Measurements from ENCODE around the gene P2RX7. TPM values are rescaled to one million over a fixed set of nuclear protein-coding genes. Genes with fewer than 3 reads are reported as not detected.

Gene P2RX7
- total RNA-seq, 1 experiment from 2014 or later, result 0.55 TPM

DNA sequence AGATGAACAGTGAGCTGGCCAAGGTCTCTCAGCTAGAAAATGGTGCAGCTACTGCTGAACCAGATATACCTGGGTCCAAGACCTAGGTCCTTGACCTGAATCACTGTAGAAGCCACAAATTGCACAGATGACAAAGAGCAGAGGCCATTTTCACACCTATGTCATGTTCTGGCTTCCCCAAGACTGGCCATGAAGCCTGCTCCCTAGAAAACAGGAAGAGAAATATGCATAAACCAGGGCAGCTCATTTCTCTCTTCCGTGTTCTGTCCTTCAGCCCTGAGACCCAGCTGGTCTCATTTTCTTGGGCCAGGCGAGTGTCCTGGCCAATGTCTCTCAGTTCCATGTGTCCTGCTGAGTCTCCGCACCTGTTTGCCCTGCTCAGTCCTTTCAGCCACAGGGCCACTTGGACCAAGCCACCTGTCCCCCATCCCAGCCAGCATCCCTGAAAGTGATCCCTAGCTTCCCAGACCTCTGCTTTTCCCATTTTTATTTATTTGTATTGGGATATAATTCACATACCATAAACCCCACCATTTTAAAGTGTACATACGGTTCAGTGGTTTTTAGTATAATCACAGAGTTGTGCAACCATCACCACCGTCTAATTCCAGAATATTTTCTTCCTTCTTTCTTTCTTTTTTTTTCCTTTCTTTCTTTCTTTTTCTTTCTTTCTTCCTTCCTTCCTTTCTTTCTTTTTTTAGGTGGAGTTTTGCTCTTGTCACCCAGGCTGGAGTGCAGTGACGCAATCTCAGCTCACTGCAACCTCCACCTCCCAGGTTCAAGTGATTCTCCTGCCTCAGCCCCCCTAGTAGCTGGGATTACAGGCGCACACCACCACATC, 27.0 kb downstream of the P2RX7 start:
- peaks cover 9% of the 10 kb centered on the region for H3K27me3 Mint-ChIP-seq (ENCODE audit: low read depth)
- TF ChIP-seq NFE2L1 (CRISPR knock-in tag; IDR thresholded peaks at IDR 0.05) (no peak), ZNF281 (CRISPR knock-in tag; IDR thresholded peaks at IDR 0.05) (no peak), SMAD4 (CRISPR knock-in tag; IDR thresholded peaks at IDR 0.05) (no peak), ZBTB21 (CRISPR knock-in tag; IDR thresholded peaks at IDR 0.05; ENCODE audit: borderline replicate concordance) (no peak), PRDM15 (CRISPR knock-in tag; IDR thresholded peaks at IDR 0.05) (no peak), NR3C1 (CRISPR knock-in tag; conservative IDR thresholded peaks at IDR 0.05; ENCODE audit: low read depth) (no peak), ZNF232 (CRISPR knock-in tag; IDR thresholded peaks at IDR 0.05) (no peak), RELA (CRISPR knock-in tag; IDR thresholded peaks at IDR 0.05; ENCODE audit: borderline replicate concordance) (no peak), GABPB1 (CRISPR knock-in tag; IDR thresholded peaks at IDR 0.05) (no peak), ZSCAN18 (CRISPR knock-in tag; IDR thresholded peaks at IDR 0.05) (no peak), MYBL2 (CRISPR knock-in tag; IDR thresholded peaks at IDR 0.05) (no peak), ATF1 (CRISPR knock-in tag; IDR thresholded peaks at IDR 0.05) (no peak), RORB (CRISPR knock-in tag; IDR thresholded peaks at IDR 0.05) (no peak), USF2 (CRISPR knock-in tag; IDR thresholded peaks at IDR 0.05) (no peak), ATF6 (CRISPR knock-in tag; IDR thresholded peaks at IDR 0.05) (no peak), FOXP4 (CRISPR knock-in tag; IDR thresholded peaks at IDR 0.05) (no peak), ZNF396 (CRISPR knock-in tag; IDR thresholded peaks at IDR 0.05; ENCODE audit: borderline replicate concordance) (no peak), PREB (CRISPR knock-in tag; IDR thresholded peaks at IDR 0.05; ENCODE audit: borderline replicate concordance) (no peak)
- TF ChIP-seq, protein P1, sequence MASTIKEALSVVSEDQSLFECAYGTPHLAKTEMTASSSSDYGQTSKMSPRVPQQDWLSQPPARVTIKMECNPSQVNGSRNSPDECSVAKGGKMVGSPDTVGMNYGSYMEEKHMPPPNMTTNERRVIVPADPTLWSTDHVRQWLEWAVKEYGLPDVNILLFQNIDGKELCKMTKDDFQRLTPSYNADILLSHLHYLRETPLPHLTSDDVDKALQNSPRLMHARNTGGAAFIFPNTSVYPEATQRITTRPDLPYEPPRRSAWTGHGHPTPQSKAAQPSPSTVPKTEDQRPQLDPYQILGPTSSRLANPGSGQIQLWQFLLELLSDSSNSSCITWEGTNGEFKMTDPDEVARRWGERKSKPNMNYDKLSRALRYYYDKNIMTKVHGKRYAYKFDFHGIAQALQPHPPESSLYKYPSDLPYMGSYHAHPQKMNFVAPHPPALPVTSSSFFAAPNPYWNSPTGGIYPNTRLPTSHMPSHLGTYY (CRISPR knock-in tag; IDR thresholded peaks at IDR 0.05), result no peak
- TF ChIP-seq, protein P2, sequence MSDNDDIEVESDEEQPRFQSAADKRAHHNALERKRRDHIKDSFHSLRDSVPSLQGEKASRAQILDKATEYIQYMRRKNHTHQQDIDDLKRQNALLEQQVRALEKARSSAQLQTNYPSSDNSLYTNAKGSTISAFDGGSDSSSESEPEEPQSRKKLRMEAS (CRISPR knock-in tag; IDR thresholded peaks at IDR 0.05), result no peak
- no peaks in the 10 kb centered on the region; the same call in 1 of the 2 replicates for H3K36me3 Mint-ChIP-seq

More for the DNA sequence above, 27.0 kb downstream of the P2RX7 start:
- ChIA-PET CTCF (interaction anchor here (0.7 kb wide), 1 partner anchor 138 kb away, joined by 3 read pairs; no protein-coding TSS in a partner anchor), POLR2A (no interaction called here)
- no peak for DNase-seq (ENCODE audit: low spot score)
- no peak for ATAC-seq
- H3K27ac Mint-ChIP-seq, result no peak overlapping the region
- H3K9me3 Mint-ChIP-seq, result peaks cover 14% of the 10 kb centered on the region
- H3K4me1 Mint-ChIP-seq, result peaks cover 19% of the 10 kb centered on the region
- H3K4me3 Mint-ChIP-seq, result no peak overlapping the region
